Fibroblast of lung (primary cell): ENCODE measurements around the gene HTR5A.

Experiments
- CTCF ChIP-seq, 2 donors: IDR thresholded peaks in 1 of 2; conservative IDR thresholded peaks in 1 of 2; 1 replicate in 1 of 2; 2 replicates in 1 of 2; pipeline ENCODE4 v1.5.1; 2011 to 2012; ENCODE audit warnings: low read length in 2 of 2, control low read depth in 1 of 2, inconsistent platforms in 1 of 2, low read depth in 1 of 2, mild to moderate bottlenecking in 1 of 2
- EZH2 ChIP-seq: IDR thresholded peaks from 2 replicates; pipeline ENCODE4 v1.5.1; 2012; ENCODE audit warnings: low read length, control low read depth, mild to moderate bottlenecking; ENCODE audit errors: missing control alignments

DNA sequence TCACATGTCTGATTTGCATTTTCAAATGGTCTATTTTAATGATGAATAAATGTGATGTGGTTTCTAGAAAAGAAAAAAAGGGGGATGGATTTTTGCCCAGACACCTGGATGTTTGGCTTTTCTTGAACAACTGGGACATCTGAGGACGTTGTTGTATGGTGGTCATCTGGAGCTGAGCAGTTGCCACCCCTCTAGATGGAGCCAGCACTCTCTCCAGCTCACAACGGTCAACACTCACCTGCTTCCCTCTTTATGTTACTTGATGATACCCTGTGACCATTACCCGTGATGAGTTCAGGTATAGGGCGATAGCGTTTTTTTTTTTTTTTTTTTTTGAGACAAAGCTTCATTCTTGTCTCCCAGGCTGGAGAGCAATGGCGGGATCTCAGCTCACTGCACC, 37.1 kb upstream of the HTR5A start:
- TF ChIP-seq CTCF (conservative IDR thresholded peaks at IDR 0.05 in 1 of 2, IDR thresholded peaks at IDR 0.05 in 1 of 2; ENCODE audit: low read depth in 1 of 2, low read length in 2 of 2) (no peak), EZH2 (no peak)
